Measurements from ENCODE around the gene CHST12.
A peak's percentile ranks its signal among the peaks of the same experiment; 100 is the strongest.
"Not testable (repeated sequence)": the region's sequence is repeated elsewhere in the genome, so short reads cannot be mapped to it uniquely, and the experiment has no call there.

The CHST12 gene

DNA sequence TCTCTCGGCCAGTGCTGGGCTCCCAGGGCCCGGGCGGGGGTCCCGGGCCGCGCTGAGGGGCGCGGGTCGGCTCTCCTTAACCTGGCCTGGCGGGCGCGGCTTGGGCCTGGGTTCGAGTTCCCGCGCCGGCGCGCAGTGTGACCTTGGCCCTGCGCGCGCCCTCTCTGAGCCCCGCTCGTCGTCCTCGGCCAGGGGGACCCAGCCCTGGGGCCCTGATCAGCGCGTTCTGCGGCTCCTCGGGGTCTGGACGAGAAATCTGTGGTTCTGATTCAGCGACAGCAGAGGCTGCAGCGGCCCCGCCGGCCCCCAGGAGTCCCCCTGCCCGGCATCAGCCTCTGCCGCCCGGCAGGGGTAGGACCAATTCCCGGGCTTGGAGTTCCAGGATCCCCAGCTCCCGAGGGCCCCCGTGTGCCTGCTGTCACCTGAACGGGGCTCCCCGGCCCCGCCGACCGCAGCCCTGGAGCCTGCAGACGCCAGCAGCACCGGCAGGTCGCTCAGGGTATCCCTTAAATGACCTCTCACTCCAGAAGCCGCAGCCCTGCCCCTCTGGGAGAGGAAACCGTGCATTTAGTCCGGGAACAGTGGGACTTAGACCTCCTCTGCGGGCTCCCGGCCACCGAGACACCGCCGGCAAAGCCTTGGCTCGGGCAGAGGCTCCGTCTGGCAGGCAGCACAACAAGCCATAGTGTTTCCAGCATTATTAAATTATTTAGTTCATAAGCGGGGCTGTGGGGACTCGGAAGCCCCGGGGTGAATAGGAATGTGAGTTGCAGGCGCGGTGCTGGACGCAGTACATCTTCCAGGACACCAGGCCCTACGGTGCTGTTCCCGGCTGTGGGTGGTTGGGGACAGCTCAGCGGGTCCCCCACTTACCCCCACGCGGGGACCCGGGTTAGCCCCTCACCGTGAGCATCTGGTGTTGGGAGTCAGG is 572 bp downstream of the CHST12 start:
- peak; percentile 44 for DNase-seq (ENCODE audit: low spot score)

DNA sequence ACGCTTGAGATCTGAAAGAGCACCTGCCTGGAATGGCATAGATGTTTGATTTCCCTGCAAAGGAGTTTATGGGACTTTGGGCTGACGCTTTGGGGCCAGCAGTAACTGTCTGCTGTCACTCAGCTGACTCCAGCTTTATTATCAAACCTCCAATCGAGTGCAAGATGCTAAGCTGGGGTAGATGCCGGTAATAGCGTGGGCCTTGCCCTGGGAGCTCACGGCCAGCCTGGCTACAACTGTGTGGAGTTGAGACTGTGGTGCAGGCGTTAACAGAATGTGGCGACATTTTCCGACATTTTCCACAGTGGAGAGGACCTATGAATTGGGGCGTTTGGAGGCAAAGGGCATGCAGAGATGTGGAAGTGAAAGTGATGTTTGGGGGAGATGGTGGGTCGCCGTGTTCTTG is 1.3 kb downstream of the CHST12 start:
- no peak for DNase-seq (ENCODE audit: low spot score)

DNA sequence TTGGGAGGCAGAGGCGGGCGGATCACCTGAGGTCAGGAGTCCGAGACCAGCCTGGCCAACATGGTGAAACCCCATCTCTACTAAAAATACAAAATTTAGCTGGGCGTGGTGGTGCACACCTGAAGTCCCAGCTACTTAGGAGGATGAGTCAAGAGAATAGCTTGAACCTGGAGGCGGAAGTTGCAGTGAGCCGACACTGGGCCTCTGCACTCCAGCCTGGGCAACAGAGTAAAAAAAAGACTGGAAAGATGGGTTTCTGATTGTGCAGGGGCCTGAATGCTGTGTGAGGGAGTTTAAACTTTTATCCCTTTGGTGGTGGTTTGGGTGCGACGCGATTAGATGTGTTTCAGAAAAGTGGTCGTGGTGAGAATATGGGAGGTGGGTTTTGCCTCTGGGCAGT is 1.8 kb downstream of the CHST12 start:
- DNase-seq (ENCODE audit: low spot score), result no peak

DNA sequence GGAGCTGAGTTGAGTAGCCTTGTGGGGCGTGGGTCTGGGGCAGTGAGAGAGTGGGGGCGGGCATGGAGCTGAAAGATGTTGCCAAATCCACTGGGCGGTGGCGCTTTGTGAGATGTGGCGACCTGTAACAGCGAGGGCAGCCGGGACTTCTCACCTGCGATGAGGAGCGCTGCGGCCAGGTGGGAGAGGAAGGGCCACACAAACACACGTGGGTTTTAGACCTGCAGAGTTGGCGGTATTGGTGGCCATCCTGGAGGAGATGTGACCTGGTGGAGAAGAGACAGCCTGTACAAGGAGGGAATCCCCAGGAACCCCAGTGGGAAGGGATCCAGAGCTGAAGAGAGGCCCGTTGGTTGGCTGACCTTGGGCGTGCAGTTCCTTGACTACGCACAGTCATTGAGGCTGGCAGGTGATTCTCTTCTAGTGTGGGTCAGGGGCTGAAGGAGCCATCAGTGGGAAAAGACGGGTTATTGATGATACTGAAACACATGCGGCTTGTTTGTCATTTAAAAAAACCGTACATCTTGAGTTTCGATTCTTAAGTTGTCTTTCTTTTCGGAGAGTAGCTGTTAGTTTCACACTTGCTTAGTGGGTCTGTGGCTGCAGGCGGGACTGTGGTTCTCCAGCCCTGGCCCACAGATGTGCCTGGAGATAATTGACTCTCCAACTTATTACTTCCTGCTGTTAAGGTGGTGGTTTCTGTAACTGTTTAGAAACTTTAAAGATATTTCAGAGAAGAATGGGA is 2.4 kb downstream of the CHST12 start:
- no peak for DNase-seq (ENCODE audit: low spot score)

DNA sequence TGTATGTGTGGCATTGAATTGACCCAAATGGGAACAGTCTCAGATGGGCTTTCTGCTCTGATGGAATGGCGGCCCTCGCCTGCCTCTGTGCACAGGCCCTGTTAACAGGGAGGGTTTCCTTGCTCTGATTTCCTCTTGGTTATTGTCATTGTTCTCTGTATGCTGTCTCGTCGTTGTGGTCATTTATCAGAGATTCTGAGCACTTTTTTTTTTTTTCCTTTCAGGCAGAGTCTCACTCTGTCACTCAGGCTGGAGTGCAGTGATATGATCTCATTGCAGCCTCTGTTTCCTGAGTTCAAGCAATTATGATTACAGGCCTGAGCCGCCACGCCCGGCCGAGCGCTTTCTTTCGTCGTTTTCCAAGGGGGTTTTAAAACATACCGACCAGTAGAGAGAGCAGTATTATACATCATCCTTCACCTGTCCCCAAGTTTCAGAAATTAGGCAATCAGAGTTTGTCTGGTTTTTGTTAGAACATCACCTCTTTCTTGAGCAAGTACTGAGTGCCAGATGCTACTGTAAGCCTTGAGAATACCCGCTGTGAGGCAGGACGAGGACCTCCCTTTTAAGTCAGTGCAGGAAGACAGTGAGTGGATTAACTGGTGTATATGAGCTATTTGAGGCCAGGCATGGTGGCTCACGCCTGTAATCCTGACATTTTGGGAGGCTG is 6.5 kb downstream of the CHST12 start:
- no peak for DNase-seq (ENCODE audit: low spot score)

DNA sequence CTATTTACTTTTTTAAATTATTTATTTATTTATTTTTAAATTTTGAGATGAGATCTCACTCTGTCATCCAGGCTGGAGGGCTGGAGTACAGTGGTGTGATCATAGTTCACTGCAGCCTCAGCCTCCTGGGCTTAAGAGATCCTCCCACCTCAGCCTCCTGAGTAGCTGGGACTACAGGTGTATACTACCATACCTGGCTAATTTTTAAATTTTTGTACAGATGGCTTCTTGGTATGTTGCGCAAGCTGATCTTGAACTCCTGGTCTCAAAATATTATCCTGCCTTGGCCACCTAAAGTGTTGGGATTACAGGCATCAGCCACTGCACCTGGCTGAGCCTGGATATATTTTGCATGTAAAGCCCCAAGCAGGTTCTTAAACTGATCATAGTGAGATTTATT is 7.6 kb downstream of the CHST12 start:
- DNase-seq (ENCODE audit: low spot score), result no peak

DNA sequence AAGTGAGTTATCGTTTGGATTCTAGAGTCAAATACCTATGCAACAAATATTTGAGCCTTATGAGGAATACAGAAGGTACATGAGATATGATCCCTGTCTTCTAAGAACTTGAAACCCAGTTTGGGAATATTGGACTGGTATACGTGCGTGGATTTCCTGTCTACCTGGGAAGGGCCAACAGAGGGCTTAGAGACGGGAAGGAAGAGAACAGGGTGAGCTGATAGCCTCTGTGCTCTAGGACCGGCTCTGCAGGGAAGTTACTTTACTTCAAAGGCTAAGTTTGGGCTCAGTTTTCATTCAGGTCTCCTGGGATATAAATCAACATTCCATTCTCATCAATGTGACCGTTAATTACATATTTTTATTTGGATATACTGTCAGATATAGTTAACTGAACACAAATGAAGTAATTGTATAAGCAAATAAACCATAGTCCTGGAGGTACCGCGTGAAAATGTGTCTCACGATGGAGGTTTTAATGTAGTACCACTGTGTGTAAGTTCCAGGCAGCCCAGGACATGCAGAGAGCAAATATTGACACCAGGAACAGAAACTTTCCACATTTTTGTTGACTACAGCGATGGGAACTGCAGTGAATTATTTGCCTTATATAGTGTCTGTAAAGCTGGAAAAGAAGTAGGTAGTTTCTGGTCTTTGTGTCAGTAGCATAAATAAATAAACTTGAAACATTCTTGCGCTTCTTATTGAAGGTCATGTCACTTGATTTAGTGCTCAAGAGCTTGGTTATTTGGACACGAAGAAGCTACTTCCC is 8.6 kb downstream of the CHST12 start:
- DNase-seq (ENCODE audit: low spot score), result no peak

DNA sequence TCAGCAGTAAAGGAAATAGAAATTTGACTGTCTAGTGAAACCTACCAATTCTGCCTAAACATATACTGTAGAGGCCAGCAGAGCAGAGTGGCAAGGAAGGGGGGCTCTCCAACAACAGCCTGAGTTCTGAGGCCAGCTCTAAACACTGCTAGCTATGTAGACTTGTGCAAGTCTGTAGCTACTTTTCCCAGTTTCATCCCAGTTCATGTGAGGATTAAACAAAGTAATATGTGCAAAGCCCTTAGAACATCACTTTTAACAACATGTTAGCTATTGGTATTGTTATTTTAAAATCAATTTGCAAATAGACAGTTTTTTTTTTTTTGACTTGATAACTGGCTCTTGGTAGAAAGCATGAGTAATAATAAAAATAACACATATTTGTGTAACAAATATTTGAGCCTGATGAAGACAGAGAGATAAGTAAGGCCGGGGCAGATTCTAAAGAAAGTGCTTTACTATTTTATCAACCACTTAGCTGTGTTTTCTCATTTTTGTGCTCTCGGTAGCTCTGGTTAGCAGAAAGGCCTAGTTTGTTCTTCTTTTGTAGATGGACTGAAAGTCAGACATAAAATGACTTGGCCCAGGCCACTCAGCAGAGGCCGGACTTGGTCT is 9.3 kb downstream of the CHST12 start:
- DNase-seq (ENCODE audit: low spot score), result no peak

DNA sequence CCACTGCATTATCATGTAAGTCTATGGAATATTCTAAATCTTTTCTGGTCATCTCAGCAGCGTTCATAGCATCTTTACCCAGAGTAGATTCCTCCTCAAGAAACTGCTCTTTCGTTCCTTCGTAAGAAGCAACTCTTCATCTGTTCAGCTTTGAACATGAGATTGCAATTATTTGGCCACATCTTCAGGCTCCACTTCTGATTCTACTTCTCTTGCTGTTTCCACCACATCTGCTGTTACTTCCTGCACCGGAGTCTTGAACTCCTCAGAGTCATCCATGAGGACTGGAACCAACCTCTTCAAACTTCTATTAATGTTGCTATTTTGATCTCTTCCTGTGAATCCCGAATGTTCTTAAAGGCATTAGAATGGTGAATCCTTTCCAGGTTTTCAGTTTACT is 12.7 kb downstream of the CHST12 start:
- no peak for DNase-seq (ENCODE audit: low spot score)

DNA sequence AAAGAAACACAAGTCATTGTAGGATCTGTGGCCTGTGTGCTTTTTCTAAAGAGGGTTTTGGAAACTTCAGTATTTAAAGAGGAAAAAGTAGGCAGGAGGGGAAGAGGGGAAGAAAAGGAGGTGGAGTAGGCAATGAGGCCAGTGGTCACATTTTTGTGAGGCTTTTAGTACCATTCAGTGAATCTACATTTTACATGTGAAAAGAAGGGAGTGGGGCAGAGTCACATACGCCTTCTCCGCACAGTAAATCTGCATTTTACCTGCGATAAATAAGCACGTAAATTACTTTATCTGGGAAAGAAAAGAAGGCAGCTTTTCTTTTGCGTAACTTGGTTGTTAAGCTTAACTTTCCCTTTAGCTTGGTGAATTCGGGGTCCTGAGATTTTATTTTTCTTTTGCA is 13.2 kb downstream of the CHST12 start:
- DNase-seq (ENCODE audit: low spot score), result no peak

DNA sequence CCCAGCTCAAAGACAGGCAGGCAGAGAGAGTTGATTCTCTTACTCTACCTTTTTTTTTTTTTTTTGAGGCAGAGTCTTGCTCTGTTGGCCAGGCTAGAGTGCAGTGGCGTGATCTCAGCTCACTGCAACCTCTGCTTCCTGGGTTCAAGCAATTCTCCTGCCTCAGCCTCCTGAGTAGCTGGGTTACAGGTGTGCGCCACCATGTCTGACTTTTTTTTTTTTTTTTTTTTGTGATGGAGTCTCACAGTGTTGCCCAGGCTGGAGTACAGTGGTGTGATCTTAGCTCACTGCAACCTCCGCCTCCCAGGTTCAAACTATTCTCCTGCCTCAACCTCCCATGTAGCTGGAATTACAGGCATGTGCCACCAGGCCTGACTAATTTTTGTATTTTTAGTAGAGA is 13.8 kb downstream of the CHST12 start:
- DNase-seq (ENCODE audit: low spot score), result not testable (repeated sequence)

DNA sequence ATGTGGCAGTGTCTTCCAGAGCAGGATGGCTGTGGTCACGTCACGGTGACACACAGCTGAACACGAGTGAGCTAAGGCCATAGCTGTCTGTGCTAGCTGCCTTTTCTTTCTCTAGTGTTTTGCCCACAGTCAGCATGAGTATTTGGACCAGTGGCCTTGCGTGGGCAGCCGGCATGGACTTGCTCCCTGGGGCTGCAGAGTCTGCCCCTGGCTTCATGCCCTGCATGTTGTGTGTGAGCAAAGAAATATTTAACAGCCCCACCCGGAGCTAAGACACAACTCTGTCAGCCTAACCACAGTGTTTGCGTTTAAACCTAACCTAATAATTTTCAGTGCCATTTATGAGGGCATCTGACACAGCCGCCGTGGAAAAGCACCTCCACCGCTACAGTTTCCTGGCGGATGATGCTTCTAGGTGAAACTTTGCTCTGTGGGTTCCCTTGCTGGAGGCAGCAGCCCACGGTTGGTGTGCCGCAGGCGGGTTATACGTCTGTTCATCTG is 14.6 kb downstream of the CHST12 start:
- peak; percentile 74 for DNase-seq (ENCODE audit: low spot score)

DNA sequence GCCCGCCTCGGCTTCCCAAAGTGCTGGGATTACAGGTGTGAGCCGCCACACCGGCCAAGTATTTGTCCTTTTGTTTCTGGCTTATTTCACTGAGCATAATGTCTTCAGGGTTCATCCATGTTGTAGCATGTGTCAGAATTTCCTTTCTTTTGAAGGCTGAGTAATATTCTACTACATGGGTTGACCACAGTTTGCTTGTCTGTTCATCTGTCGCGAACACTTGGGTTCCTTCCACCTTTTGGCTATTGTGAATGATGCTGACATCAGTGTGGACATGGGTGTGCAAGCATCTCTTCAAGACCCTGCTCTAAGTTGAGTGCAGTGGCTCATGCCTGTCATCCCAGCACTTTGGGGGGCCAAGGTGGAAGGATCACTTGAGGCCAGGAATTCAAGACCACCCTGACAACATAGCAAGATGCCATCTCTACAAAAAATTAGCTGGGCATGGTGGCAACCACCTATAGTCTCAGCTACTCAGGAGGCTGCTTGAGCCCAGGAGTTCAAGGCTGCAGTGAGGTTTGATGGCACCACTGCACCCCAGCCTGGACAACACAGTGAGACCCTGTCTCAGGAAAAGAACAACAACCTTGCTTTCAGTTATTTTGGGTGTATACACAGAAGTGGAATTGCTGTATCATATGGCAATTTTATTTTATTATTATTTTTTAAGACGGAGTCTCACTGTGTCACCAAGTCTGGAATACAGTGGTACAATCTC is 17.0 kb downstream of the CHST12 start:
- no peak for DNase-seq (ENCODE audit: low spot score)

DNA sequence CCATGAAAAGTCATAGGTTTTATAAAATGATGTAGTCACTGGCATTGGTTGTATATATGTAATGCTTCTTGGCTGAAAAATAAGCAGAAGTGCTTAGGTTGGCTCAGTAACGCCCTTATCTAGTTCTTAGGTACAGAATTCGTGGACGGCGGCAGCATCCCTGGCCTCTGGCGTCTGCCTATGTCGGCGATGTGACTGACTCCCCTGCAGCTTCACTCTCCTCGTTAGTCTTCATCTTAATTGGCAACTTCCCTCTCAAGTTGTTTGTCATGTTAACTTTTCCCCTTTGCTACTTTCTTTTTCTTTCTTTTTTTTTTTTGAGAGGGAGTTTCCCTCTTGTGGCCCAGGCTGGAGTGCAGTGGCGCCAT is 18.5 kb downstream of the CHST12 start:
- DNase-seq (ENCODE audit: low spot score), result no peak

DNA sequence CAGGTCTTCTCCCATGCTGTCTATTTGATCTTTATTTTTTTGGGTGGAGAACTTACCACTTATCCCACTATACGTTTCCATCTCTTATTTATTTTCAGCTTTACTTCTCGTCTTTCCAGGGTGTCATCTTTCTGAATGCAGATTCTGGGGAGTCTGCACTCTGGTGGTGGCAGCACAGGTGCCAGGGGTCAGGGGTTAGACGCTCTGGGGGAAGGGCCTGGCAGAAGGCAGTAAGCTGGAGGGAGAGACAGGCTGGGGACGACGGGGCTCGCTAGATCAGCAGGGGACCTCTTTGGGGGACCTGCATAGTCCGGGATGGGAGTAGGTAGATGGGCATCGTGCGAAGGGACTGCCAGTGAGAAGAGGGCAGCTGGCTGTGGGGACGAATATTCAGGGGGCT is 22.3 kb downstream of the CHST12 start:
- DNase-seq (ENCODE audit: low spot score), result no peak

DNA sequence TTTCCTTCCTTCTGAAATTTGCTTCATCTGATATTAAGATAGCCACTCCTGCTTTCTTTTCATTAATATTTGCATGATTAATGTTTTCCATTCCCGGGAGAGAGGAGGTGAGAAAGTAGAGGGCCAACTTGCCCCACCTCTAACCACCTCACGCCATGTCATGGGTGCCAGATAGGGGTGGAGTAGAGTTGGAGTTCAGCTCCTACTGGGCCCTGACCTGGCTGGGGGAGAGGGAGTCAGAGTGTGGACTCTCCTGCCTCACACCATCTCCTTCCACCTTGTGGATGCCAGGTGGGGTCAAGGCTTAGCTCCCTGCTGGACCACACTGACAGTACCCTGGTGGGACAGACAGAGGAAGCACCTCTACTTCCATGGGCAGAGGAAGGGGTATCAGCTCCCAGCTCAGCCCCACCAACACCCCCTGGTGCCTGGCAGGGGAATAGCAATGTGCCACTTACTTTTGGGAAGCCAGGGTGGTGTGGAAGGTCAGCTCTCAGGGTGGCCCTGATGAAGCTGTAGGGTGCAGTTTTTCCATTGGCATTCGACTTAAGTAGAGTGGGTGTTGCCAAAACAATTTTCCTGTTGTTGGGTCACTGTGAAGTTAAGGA is 28.0 kb downstream of the CHST12 start:
- DNase-seq (ENCODE audit: low spot score), result no peak

DNA sequence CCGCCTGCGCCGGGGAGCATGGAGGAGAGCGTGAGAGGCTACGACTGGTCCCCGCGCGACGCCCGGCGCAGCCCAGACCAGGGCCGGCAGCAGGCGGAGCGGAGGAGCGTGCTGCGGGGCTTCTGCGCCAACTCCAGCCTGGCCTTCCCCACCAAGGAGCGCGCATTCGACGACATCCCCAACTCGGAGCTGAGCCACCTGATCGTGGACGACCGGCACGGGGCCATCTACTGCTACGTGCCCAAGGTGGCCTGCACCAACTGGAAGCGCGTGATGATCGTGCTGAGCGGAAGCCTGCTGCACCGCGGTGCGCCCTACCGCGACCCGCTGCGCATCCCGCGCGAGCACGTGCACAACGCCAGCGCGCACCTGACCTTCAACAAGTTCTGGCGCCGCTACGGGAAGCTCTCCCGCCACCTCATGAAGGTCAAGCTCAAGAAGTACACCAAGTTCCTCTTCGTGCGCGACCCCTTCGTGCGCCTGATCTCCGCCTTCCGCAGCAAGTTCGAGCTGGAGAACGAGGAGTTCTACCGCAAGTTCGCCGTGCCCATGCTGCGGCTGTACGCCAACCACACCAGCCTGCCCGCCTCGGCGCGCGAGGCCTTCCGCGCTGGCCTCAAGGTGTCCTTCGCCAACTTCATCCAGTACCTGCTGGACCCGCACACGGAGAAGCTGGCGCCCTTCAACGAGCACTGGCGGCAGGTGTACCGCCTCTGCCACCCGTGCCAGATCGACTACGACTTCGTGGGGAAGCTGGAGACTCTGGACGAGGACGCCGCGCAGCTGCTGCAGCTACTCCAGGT is 29.7 kb downstream of the CHST12 start:
- no peak for DNase-seq (ENCODE audit: low spot score)

DNA sequence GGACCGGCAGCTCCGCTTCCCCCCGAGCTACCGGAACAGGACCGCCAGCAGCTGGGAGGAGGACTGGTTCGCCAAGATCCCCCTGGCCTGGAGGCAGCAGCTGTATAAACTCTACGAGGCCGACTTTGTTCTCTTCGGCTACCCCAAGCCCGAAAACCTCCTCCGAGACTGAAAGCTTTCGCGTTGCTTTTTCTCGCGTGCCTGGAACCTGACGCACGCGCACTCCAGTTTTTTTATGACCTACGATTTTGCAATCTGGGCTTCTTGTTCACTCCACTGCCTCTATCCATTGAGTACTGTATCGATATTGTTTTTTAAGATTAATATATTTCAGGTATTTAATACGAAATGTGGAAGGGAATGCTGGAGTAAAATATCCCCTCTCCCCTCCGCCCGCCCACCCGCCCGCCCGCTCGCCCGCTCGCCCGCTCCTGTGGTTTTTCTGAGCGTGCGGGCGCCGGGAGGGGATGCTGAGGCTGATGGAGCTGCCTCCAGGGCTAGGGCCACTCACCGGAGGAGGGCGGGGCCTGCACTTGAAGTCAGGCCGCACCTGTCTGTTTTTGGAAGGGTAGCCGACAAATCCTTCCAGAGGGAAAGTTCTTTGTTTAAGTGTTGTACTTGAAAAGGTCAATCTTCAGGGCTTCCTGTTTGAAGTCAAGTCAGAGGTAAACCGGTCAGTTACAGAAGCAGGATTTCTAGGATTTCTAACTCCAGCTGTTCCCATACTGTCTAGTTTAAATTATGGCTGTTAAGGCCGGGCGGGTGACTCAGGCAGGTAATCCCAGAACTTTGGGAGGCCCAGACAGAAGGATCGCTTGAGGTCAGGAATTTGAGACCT is 30.5 kb downstream of the CHST12 start:
- DNase-seq (ENCODE audit: low spot score), result no peak

DNA sequence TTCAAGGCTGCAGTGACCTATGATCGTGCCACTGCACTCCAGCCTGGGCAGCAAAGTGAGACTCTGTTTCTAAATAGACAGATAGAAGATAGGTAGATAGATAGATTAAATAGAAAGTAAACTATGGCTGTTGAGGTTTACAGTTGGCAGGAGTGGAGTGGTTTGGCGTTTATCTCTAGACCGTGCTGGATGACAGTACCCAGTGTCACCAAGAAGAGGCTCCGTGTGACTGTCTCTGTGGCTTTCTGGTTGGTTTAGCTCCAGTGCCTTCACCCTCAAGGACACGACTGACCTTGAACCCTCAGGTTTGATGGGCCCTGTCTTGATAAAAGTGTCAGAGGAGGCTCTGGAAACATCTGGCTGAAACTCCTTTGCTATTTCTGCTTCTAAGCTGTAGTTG is 31.7 kb downstream of the CHST12 start:
- DNase-seq (ENCODE audit: low spot score), result no peak
